Measurements from ENCODE around the gene CFAP74.
A peak's percentile ranks its signal among the peaks of the same experiment; 100 is the strongest.

The CFAP74 gene, protein sequence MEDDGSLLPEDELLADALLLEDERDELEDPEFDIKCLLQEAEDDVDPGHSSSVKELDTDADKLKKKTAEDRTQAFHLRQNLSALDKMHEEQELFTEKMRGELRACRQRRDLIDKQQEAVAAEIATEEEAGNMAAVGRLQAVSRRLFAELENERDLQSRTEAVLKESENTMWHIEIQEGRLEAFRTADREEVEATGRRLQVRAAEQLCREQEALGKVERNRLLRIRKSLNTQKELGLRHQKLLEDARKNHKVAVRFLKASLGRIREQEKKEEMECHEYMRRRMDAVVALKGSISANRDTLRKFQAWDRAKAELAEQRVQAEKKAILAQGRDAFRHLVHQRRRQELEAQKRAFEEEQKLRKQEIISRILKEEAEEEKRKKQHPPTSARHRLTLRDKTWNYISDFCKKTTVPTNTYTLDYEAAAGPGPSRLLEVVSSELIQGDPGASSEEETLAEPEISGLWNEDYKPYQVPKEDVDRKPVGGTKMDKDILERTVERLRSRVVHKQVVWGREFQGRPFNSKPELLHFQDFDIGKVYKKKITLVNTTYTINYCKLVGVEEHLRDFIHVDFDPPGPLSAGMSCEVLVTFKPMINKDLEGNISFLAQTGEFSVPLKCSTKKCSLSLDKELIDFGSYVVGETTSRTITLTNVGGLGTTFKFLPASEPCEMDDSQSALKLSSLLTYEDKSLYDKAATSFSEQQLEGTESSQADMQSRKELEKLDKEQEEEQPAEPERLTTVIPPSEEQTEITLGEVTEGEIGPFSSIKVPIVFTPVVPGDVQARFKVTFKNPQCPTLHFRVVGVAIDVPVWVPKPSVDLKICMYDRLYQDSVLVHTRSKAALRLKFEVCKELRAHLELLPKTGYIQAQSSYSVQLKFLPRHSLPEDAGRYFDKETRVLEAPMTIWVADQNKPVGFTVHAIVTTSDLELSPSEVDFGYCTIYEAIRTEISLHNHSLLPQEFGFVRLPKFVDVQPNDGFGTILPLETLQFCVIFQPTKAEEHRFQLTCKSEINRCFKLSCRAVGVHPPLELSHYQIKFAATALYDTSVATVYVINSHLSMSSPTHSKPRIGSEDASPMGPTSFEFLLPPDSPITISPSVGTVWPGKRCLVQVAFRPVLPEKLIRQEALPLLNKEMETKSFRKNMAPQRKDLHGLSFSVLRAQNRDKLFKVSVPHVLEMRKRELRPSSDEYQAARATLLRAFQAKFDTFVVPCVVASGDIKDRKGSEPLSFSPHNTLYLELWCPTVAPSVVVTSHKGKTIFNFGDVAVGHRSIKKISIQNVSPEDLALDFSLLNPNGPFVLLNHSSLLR (N-terminal part only)

DNA sequence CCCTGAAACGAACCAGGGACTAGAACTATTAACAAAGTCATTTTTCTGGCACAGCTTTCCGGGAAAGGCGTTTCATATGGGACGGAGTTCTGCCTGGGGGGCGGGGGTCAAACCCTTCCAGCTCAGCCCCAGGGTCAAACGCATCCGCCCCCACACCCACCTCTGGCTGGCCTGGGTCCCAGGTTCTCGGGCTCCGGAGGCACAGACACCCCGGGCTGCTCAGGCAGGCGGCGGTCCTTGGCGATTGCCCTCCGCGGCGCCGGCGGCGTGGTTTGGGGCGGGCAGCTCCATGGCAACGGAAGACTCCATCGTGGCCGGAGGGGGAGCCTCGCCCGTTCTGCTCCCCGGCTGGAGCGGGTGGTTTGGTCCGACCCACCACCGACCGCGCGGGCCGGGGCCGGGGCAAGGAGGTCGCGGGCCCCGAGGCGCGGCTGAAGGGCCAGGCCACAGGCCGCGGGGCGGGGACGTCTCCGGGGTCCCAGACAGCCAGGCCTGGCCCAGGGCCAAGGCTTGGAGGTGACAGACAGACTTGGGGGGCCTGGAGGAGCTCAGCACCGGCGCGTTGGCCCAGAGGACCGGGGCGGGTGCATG, at the start of gene CFAP74:
Gene CFAP74 (minus strand): TSS at position 246 of the 591 bp plus-strand sequence. CDS start 12,830 bp downstream, outside the sequence.
- DNase-seq, result peak; percentile 40

DNA sequence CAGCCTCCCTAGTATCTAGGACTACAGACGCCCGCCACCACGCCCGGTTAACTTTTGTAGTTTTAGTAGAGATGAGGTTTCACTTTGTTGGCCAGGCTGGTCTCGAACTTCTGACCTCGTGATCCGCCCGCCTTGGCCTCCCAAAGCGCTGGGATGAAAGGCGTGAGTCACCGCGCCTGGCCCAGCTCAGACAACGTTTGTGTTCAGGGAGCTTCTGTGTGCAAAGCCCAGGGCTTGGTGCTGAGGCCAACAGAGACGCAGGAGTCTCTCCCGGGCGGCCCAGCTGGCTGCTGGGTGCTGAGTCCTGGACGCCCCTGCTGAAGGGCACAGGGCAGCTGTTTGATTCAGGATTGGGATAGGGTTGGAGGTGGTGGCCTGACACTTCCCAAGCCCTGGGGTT, 49.6 kb upstream of the CFAP74 start:
- DNase-seq, result no peak

DNA sequence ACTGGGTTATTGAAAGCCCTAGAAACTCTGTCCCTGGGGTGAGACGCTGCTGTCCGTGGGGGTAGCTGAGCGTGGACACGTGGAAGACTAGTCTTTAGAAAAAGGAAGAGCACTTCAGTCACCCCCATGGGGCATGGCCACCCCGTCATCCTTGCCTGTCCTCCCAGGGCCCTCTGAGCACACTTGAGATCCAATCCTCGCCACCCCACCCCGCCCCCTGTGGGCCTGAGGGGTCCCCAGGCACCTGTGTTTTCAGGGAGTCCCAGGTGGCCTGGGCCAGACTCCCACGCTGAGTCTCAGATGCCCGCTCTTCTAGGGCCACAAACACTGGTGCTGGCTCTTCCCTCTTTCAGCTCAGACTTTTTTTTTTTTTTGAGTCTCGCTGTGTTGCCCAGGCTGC, 49.2 kb upstream of the CFAP74 start:
- no peak for DNase-seq

DNA sequence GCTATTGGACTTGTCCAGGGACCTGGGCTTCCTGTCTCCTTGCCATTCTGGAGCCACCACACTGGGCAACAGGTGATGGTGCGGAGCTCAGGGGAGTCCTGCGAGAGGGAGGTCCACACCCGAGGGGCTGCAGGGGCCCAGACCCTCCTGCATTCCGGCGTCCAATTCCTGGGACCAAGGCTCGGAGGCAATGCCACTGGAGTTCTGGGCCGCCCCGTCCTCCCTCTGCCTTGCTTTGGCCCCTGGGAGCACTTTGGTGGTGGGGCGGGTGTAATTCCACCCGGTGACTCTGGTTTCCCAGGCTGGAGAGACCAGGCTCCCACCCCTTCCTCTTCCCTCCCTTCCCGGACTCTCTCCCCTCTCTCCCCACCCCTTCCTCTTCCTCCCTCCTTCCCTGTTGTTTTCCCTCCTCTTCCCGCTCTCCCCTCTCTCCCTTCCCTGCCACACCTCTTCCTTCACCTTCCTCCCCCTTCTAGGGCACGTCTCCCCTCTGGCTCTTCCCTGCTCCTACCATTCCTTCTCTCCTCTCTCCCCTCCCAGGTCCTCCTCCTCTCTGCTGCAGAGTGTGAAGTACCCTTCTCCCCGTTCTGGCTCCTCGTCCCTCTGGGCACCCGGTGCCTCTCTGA, 48.6 kb upstream of the CFAP74 start:
- DNase-seq, result no peak

DNA sequence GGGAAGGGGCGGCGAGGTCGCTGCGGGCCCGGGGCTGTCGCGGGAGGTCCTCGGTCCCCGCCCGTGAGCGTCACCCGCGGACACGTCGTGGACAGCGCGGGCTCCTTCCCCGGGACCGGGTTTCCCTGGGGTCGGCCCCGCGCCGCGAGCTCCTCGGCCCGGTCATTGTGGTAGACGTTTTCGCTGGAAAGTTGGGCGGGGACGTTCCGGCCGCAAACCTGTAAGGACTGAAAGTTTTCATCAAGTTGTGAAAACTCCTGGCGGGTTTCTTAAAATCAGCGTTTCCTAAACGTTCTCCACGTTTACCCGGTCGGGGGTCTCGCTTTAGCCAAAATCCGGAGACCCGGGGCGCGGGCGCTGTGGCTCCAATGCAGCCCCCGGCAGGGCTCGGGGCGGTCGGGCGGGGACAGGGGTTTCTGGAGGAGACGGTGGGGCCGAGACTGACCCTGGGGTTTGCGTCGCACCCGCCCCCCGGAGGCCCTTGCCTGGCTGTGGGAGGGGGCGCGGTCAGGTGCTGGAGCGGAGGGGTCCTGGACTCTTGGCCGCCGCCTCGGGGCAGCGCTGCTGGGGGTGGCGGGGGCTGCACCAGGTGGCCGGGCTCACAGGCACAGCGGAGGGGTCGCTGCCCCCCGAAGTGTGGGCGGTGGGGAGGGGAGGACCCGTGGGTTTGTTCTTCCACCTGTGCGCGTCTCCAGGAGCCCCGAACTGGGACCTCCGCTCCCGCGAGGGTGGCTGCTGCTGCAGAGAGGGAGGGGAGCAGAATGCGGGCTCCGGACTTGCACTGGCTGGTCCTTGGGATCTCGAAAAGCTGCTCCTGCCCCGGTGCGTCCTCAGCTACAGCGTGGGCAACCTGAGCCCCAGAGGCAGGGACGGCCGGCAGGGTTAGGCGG, 47.5 kb upstream of the CFAP74 start:
- peak; percentile 43 for DNase-seq

DNA sequence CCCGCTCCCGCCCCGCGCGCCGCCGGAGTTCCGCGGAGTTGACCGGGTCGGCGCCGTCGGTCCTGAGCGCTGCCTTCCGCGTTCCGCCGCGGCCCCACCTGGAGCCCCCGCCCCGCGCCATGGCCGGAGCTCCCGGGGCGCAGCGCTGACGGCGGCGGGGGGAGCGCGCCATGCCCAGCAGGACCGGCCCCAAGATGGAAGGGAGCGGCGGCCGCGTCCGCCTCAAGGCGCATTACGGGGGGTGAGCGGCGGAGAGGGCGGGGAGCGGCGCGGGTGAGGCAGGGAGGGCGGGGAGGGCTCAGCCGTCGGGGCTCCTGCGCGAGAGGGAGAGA, 46.8 kb upstream of the CFAP74 start:
- DNase-seq, result peak; percentile 54

DNA sequence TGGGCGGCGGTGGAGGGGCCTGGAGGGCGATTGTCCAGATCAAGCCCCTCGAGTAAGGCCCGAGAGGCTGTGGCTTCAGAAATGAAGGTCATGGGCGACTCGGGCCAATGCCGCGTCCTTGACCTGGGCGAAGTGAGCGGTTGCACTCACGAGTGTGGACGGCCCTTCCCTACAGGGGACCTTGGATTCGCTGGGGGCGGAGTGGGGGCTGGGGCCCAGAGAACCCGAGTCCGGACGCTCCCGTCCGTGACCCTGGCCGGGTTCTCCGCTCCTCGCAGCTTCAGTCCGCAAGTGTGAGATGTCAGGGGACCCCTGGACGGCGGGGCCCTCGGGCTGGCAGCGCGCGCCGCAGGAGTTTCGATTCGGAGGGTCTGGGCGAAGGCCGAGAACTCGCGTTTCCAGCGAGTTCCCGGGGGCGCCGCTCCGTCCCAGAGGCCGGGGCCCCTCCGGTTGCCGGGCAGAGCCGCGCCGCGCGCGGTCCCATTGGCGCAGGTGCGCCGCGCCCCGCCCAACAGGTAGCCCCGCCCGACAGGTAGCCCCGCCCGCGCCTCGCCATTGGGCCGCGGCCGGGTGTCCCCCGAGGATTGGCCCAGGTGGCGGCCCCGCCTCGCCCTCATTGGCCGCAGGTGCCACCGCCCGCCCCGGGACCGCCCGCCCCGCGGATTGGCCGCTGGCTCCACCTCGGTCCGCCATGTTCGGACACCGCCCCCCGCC, 46.3 kb upstream of the CFAP74 start, which contains the start of gene PRKCZ:
Gene PRKCZ (plus strand): TSS at position 694 of the 714 bp plus-strand sequence. CDS start 220 bp downstream, outside the sequence.
- peak; percentile 95 for DNase-seq

DNA sequence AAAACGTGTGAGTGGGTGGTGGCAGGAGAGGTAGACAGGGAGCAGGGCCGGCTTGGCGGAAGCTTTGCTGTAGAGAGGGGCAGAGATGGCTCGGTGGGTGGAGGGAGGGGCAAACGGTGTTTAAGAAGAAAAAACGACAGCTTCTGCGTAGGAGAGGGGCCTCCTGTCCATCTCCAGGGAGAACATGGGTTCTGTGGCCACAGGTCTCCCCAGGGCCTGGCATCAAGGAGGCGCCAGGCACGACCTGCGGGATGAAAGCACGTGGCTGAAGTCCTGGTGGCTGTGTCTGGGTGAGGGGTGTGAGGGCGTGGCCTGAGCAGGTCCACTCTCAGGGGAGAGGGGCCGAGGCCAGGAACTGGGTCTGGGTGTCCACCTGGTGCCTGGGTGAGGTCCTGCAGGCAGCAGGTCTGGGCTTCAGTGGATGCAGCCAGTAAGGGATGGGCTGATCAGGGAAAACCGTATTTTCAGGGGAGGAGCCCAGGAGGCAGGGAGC, 45.7 kb upstream of the CFAP74 start:
- DNase-seq, result peak; percentile 19

DNA sequence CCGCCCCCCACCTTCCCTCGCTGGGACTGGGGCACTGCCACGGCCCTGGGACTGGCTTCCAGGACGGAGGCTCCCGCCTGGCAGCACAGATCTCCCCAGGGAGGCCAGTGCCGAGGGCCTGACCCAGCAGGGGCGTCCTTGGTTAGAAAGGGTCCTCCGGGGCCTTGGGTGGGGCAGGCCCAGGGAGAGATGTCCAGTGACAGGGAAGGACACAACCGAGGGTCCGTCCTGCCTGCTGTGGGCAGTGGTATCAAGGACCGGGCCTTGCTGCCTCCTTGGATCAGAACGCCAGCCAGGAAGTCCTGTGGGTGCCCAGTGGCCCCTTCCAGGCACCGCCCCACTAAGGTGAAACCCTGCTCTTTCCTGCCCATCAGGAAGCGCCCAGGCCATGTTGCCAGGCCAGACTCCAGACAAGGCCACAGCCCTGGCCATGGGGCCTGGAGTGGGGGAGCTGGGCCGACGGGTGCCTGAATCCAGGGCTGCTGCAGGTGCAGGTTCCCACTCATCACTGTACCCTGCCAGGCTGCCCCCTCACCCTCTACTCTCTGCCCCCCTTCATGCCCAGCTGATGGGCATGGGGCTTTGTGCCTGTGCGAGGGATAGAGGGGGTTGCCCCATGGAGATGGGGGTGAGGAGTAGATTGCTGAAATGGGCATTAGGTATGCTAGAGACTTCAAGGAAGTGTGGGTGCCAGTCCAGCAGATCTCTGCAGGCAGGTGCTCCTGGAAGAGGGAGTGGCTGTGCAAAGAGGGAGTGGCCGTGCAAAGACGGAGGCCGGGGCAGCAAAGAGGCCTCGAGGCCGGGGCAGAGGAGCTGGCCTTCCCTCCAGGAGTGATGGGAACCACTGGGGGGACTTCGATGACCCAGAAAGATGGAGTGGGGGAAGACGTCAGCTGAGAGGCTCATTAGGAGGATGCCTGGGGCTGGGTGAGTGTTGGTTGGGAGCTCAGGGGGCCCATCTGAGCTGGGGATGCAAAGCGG, 44.5 kb upstream of the CFAP74 start:
- DNase-seq, result no peak

DNA sequence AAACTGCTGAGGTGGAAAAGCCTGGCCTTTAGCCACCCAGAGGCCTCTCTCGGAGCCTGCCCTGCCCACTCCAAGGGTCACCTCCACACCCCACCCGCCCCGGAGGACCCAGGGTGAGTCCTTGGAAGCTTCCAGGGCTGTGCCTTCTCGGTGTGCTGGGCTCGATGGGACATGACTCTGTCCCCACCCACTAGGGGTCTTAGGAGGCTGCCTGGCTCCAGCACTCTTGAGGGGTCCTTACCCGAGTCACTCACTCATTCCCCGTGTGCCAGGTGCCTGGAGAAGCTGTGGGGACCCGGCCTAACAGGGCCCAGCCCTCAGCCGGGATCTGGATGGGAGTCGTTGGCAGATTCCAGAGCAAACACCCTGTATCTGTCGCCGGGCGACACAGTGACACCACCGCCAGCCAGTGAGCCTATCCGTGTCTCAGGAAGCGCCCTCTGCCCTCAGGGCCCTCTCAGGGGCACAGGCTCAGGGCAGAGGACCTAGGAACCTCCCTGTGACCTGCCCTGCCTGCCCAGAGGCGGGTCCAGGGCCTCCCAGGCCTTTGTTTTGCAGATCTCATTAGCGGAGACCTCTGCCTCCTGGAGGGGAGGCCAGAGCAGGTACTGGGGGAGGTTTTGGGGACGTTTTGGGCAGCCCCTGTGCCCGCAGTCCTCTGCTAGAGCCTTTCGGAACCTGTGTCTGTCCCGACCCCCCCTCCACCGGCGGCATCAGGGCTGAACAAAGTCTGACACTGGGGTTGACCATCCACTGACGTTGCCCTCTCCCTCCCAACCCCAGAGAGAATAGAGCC, 43.6 kb upstream of the CFAP74 start:
- no peak for DNase-seq

DNA sequence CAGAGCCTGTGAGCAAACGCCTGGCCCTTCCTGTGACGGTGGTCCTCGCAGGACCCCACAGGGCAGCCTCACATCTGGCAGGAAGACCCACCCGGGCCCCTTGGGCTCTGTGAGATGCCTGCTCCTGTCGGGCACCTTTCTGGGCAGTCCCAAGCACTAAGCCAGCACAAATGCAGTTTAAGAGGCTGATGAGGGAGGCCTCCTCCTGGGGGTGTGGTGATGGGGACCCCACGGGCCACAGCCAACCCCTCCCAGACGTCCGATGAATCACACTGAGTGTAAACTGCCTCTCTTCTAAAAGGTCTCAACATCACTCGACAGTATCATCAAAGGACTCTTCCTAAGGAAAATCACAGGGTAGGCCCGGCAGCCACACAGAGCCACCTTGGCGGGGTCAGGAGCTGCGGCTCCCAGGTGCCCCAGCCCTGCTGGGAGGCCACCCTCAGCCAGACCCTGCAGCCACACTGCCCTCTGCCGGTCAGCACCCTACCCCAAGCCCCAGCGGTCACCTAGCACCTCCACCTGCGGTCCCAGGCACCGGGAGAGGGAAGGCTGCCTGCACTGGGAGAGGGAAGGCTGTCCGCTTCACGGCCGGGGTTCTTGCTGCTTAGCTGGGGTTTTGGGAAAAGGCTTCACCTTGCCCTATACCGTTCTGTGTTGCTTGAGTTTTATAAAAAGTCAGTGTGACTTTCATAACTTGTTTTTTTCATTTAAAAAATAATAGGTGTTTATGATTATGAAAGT, 42.8 kb upstream of the CFAP74 start:
- DNase-seq, result peak; percentile 60

DNA sequence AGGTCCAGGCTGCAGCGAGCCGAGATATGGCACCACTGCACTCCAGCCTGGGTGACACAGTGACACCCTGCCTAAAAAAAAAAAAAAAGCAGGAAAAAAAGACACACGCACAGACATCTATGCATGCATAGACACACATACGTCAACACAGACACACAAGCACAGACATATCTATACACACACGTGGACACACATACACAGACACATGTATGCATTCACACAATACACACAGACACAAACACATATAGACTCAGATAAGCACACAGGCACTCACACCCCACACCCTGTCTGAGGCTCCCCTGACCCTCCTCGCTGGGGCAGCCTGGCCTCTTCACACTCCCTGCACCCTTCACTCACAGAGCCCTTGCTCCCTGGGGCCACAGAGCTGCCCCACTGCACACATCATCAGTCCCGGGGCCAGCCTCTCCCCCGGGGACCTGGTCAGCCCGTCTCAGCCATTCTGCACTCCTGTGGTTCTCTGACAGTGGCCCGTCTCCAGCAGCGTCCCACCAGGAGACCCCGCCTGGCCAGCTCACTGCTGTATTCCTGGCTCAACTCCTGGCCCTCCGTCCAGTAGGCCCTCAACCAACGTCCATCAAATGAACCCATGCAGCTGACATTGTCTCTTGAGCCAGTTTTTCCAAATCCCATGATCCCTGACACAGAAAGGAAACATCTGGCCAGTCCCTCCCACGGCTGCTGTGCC, 42.0 kb upstream of the CFAP74 start:
- DNase-seq, result no peak

DNA sequence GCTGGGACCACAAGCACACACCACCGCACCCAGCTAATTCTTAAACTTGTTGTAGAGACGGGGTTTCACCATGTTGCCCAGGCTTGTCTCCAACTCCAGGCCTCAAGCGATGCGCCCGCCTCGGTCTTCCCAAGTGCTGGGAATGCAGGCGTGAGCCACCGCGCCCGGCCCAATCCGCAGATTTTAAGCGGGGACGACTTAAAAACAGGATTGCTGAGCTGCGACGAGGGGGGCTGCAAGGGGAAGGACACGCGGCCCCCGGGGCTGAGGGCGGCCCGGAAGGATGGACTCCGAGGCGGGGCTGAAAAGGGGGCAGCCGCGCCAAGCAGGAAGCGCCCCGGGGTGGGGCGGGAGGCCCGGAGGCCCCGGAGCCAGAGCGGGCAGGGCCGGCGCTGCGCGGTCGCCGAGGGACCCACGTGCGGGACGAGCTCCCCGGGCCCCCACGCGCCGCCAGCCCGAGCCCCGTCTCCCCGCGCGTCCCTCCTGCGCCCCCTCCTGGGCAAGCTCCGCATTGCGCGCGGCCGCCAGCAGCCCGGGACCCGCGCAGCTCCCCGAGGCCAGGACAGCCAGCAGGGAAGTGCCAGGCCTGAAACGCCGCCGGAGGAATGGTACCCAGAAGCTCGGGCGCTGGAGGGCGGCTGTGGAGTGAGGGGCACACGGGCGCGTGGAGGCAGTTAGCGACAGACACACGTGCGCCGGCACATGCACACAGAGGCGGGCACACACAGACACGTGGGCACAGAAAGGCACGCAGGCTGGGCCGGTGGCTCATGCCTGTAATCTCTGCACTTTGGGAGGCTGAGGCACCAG, 41.1 kb upstream of the CFAP74 start:
- DNase-seq, result peak; percentile 84

DNA sequence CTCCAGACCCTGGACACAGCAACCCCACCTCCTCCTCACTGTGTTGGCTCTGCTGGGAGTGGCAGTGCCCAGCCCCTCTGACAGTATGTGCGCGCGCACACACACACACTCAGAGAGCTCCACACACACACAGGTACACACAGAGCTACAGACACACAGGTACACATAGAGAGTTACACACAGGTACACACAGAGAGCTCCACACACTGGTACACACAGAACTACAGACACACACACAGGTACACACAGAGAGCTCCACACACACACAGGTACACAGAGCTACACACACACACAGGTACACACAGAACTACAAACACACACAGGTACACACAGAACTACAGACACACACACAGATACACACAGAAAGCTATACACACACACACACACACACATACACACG, 40.3 kb upstream of the CFAP74 start:
- DNase-seq, result no peak
